GM12873 (cell line): ENCODE measurements around the gene FIZ1.

Experiments
- CTCF ChIP-seq: IDR thresholded peaks from 2 replicates; pipeline ENCODE4 v1.5.1; 2012; ENCODE audit warnings: low read depth, mild to moderate bottlenecking, moderate library complexity, low read length, control low read depth; ENCODE audit not compliant: insufficient read depth; ENCODE audit errors: missing control alignments

Gene FIZ1

GRCh38 chr19:55590109-55590508, 9.2 kb downstream of the FIZ1 start:
- no peak for TF ChIP-seq CTCF

- TF ChIP-seq CTCF = no peak
These were observed 10.6 kb downstream of the FIZ1 start for GRCh38 chr19:55588738-55589137.

- TF ChIP-seq CTCF = no peak
These were observed 12.2 kb downstream of the FIZ1 start for GRCh38 chr19:55586976-55587668.

GRCh38 chr19:55585658-55586339, 13.5 kb downstream of the FIZ1 start:
- no peak for TF ChIP-seq CTCF

GRCh38 chr19:55584871-55585270, 14.4 kb downstream of the FIZ1 start:
- no peak for TF ChIP-seq CTCF

GRCh38 chr19:55581823-55582223, 17.5 kb downstream of the FIZ1 start:
- no peak for TF ChIP-seq CTCF

- TF ChIP-seq CTCF = no peak
These were observed 18.0 kb downstream of the FIZ1 start for GRCh38 chr19:55581145-55581822.
